Measurements from ENCODE around the gene MAOB.

MAOB gene

DNA sequence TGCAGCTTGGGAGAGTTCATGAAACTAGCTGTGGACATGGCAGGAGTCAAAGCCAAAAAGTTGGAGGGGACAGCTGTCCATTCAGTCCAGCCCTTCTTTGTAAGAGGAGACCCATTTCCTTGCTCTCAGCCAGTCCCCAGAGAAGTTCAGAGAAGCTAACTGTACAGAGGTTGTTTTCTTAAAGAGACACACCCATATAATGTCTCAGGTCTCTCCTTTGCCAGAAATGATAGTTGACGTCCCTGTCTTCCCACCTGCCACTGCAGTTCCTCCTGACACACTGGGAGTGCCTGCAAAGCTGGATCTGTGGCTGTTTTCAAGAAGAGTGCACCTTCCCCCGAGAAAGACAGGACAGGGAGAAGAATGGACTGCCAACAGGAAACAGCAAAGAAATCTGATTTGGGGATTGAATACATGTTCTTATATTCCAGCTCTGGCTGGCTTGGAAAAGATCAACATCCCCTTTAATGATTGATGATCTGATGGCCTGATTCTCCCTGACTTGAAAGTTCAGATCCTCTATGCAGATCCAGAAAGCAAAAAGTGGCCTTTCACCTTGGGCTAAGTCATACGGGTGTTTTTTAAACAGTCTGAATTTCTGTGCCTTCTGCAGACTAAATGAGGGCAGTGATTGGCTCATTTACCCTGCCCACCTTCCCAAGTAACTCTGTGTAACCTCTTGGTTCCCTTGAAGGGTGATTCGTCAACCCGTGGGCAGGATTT, 139.0 kb downstream of the MAOB start:
- H2AFZ ChIP-seq (ENCODE audit: low read length), result no peak overlapping the region
- H4K20me1 ChIP-seq (ENCODE audit: insufficient read depth, low read length), result no peaks in the 10 kb centered on the region
- no peaks in the 10 kb centered on the region for H3K9me2 ChIP-seq (ENCODE audit: low read depth, low read length)
- H3K9me3 ChIP-seq (ENCODE audit: low read length), result no peaks in the 10 kb centered on the region
- H3K27ac ChIP-seq (ENCODE audit: low read depth, low read length, poor library complexity, severe bottlenecking), result no peak overlapping the region
- H3K4me3 ChIP-seq (ENCODE audit: low read depth, low read length, poor library complexity, severe bottlenecking), result no peak overlapping the region
- H3F3A ChIP-seq (ENCODE audit: insufficient read depth, low read length), result no peaks in the 10 kb centered on the region
- H3K79me2 ChIP-seq (ENCODE audit: insufficient read depth, low read length), result no peaks in the 10 kb centered on the region
- TF ChIP-seq, protein P1, sequence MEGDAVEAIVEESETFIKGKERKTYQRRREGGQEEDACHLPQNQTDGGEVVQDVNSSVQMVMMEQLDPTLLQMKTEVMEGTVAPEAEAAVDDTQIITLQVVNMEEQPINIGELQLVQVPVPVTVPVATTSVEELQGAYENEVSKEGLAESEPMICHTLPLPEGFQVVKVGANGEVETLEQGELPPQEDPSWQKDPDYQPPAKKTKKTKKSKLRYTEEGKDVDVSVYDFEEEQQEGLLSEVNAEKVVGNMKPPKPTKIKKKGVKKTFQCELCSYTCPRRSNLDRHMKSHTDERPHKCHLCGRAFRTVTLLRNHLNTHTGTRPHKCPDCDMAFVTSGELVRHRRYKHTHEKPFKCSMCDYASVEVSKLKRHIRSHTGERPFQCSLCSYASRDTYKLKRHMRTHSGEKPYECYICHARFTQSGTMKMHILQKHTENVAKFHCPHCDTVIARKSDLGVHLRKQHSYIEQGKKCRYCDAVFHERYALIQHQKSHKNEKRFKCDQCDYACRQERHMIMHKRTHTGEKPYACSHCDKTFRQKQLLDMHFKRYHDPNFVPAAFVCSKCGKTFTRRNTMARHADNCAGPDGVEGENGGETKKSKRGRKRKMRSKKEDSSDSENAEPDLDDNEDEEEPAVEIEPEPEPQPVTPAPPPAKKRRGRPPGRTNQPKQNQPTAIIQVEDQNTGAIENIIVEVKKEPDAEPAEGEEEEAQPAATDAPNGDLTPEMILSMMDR (IDR thresholded peaks at IDR 0.05; ENCODE audit: low read length), result no peak
- no peak overlapping the region for H3K4me2 ChIP-seq (ENCODE audit: low read length)
- H3K36me3 ChIP-seq (ENCODE audit: insufficient read depth, low read length), result no peaks in the 10 kb centered on the region
- no peaks in the 10 kb centered on the region for H3K4me1 ChIP-seq (ENCODE audit: insufficient read depth, low read length, severe bottlenecking)
- no peaks in the 10 kb centered on the region for H3K27me3 ChIP-seq (ENCODE audit: insufficient read depth, low read length)
- H3K9ac ChIP-seq (ENCODE audit: low read length), result no peak overlapping the region

DNA sequence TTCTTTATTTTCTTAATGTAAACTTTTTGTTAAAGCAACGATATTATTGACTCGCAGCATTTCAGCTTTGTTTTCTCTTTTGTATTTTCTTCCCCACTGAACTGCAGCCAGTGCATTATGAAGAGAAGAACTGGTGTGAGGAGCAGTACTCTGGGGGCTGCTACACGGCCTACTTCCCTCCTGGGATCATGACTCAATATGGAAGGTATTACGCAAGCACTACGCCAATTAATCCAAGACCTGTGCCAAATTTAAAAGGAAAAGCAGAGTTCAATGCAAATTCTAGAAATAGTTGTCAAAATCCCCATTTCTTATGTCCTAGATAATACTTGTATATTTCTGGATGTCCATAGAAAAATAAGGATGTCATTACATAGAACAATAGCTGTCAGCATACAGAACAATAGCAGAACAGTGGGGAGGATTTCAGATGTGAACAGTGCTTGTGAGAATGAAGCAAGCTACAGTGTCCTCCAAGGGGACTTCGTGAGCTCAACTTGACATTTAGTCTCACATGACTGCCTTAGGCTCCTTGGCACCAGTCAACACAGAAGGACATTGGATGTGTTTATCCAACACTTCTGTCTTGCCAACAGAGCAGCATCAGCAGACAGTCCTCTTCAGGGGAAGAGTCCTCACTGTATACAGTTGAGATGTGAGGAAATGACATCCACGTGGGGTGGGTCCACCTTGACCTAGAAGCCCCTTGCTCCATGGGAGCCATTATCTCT, 140.2 kb downstream of the MAOB start:
- Histone ChIP-seq H3F3A (ENCODE audit: insufficient read depth, low read length) (no peaks in the 10 kb centered on the region), H3K4me2 (ENCODE audit: low read length) (no peak overlapping the region), H3K4me1 (ENCODE audit: insufficient read depth, low read length, severe bottlenecking) (no peaks in the 10 kb centered on the region), H3K27me3 (ENCODE audit: insufficient read depth, low read length) (no peaks in the 10 kb centered on the region), H3K9me2 (ENCODE audit: low read depth, low read length) (no peaks in the 10 kb centered on the region), H3K36me3 (ENCODE audit: insufficient read depth, low read length) (no peaks in the 10 kb centered on the region), H4K20me1 (ENCODE audit: insufficient read depth, low read length) (no peaks in the 10 kb centered on the region), H3K79me2 (ENCODE audit: insufficient read depth, low read length) (no peaks in the 10 kb centered on the region), H3K4me3 (ENCODE audit: low read depth, low read length, poor library complexity, severe bottlenecking) (no peak overlapping the region), H2AFZ (ENCODE audit: low read length) (no peak overlapping the region), H3K9ac (ENCODE audit: low read length) (no peak overlapping the region), H3K9me3 (ENCODE audit: low read length) (no peaks in the 10 kb centered on the region), H3K27ac (ENCODE audit: low read depth, low read length, poor library complexity, severe bottlenecking) (no peak overlapping the region)
- TF ChIP-seq, protein P1 (IDR thresholded peaks at IDR 0.05; ENCODE audit: low read length), result no peak
- TF ChIP-seq EZH2 (IDR thresholded peaks at IDR 0.05; ENCODE audit: borderline replicate concordance, low read length), result no peak

DNA sequence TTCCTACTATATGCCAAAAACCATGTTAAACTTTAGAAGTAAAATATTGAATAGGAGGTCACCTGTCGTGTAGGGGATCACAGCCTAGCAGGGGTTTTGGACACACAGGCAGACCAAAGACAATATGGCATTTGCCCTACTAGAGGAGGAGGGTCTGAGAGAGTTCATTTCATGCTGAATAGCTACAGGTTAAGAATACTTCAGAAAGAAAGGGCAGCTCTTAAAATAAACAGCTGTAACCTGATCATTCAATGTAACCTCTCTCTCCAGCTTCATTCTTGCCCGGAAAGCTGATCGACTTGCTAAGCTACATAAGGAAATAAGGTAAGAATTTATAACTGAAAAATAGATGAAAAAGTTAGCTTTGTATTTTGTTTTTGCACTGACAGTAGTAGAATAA, 146.3 kb downstream of the MAOB start:
- no peak overlapping the region for H3K4me3 ChIP-seq (ENCODE audit: low read depth, low read length, poor library complexity, severe bottlenecking)
- H3K27me3 ChIP-seq (ENCODE audit: insufficient read depth, low read length), result no peaks in the 10 kb centered on the region
- no peaks in the 10 kb centered on the region for H4K20me1 ChIP-seq (ENCODE audit: insufficient read depth, low read length)
- no peak overlapping the region for H3K4me2 ChIP-seq (ENCODE audit: low read length)
- no peak overlapping the region for H3K9ac ChIP-seq (ENCODE audit: low read length)
- no peaks in the 10 kb centered on the region for H3K4me1 ChIP-seq (ENCODE audit: insufficient read depth, low read length, severe bottlenecking)
- no peaks in the 10 kb centered on the region for H3K79me2 ChIP-seq (ENCODE audit: insufficient read depth, low read length)
- H3K27ac ChIP-seq (ENCODE audit: low read depth, low read length, poor library complexity, severe bottlenecking), result no peak overlapping the region
- no peaks in the 10 kb centered on the region for H3F3A ChIP-seq (ENCODE audit: insufficient read depth, low read length)
- no peaks in the 10 kb centered on the region for H3K9me2 ChIP-seq (ENCODE audit: low read depth, low read length)
- no peaks in the 10 kb centered on the region for H3K9me3 ChIP-seq (ENCODE audit: low read length)
- TF ChIP-seq EZH2 (IDR thresholded peaks at IDR 0.05; ENCODE audit: borderline replicate concordance, low read length), result no peak
- TF ChIP-seq, protein P1 (IDR thresholded peaks at IDR 0.05; ENCODE audit: low read length), result no peak
- no peak overlapping the region for H2AFZ ChIP-seq (ENCODE audit: low read length)
- H3K36me3 ChIP-seq (ENCODE audit: insufficient read depth, low read length), result no peaks in the 10 kb centered on the region
